Keratinocyte (primary cell): ENCODE results near the gene SDR39U1. TPM values are rescaled to one million over a fixed set of nuclear protein-coding genes. Genes with fewer than 3 reads are reported as not detected.

Experiments
- DNase-seq: peaks from one replicate; pipeline ENCODE4 v3.0.0-alpha.2; 2011; ENCODE audit warnings: low read depth, missing footprints, low spot score
- FAIRE-seq: peaks from 2 replicates; lab custom pipeline; 2011; peaks lifted over from hg19 to GRCh38; lab: Jason Lieb, UNC
- H2AFZ ChIP-seq: 2 replicates; pipeline ENCODE4 v1.6.0; 2012; ENCODE audit warnings: low read length, control low read depth, inconsistent platforms; ENCODE audit not compliant: control insufficient read depth
- H3K27ac ChIP-seq: 2 replicates; pipeline ENCODE4 v1.5.1; 2011; ENCODE audit warnings: low read length; ENCODE audit not compliant: control insufficient read depth, insufficient read depth
- H3K27me3 ChIP-seq: 3 replicates; pipeline ENCODE4 v1.6.0; 2011; ENCODE audit warnings: low read length; ENCODE audit not compliant: control insufficient read depth, insufficient read depth; ENCODE audit errors: extremely low read depth
- H3K36me3 ChIP-seq, 2 experiments: 2 replicates in 1 of 2; 3 replicates in 1 of 2; pipeline ENCODE4 v1.5.1; 2011; ENCODE audit warnings: low read length in 2 of 2, mild to moderate bottlenecking in 1 of 2; ENCODE audit not compliant: control insufficient read depth in 2 of 2, insufficient read depth in 2 of 2; ENCODE audit errors: extremely low read depth in 1 of 2
- H3K4me1 ChIP-seq: 3 replicates; pipeline ENCODE4 v1.5.1; 2011; ENCODE audit warnings: low read length; ENCODE audit not compliant: control insufficient read depth, insufficient read depth; ENCODE audit errors: extremely low read depth
- H3K4me2 ChIP-seq: 3 replicates; pipeline ENCODE4 v1.6.0; 2011; ENCODE audit warnings: low read depth, low read length; ENCODE audit not compliant: control insufficient read depth, insufficient read depth; ENCODE audit errors: extremely low read depth
- H3K4me3 ChIP-seq, 3 experiments: fragments of 200-600 bp in 1 of 3; sonication (generic) in 1 of 3; 2 replicates in 2 of 3; 3 replicates in 1 of 3; pipeline ENCODE4 v1.5.1; 2011 to 2016; ENCODE audit warnings: low read length in 3 of 3, mild to moderate bottlenecking in 3 of 3, control low read depth in 2 of 3, inconsistent platforms in 1 of 3, low read depth in 1 of 3, mixed read lengths in 1 of 3, mixed run types in 1 of 3, moderate library complexity in 1 of 3; ENCODE audit not compliant: control insufficient read depth in 2 of 3, insufficient read depth in 2 of 3; ENCODE audit errors: extremely low read depth in 1 of 3
- H3K79me2 ChIP-seq: 2 replicates; pipeline ENCODE4 v1.6.0; 2012; ENCODE audit warnings: low read length; ENCODE audit not compliant: control insufficient read depth, insufficient read depth
- H3K9ac ChIP-seq: 3 replicates; pipeline ENCODE4 v1.6.0; 2011; ENCODE audit warnings: low read length; ENCODE audit not compliant: control insufficient read depth, insufficient read depth; ENCODE audit errors: extremely low read depth
- H3K9me1 ChIP-seq: 3 replicates; pipeline ENCODE4 v1.6.0; 2011; ENCODE audit warnings: low read length; ENCODE audit not compliant: control insufficient read depth, insufficient read depth; ENCODE audit errors: extremely low read depth
- H3K9me3 ChIP-seq: 2 replicates; pipeline ENCODE4 v1.5.1; 2012; ENCODE audit warnings: low read depth, low read length; ENCODE audit not compliant: control insufficient read depth
- H4K20me1 ChIP-seq: 3 replicates; pipeline ENCODE4 v1.6.0; 2011; ENCODE audit warnings: low read length; ENCODE audit not compliant: control insufficient read depth, insufficient read depth; ENCODE audit errors: extremely low read depth
- CTCF ChIP-seq, 3 experiments: IDR thresholded peaks in 1 of 3; conservative IDR thresholded peaks in 1 of 3; optimal IDR thresholded peaks in 1 of 3; 2 replicates in 2 of 3; 3 replicates in 1 of 3; pipeline versions ENCODE3 to v1.5.1; 2011; ENCODE audit warnings: low read length in 3 of 3, mild to moderate bottlenecking in 3 of 3, moderate library complexity in 2 of 3, control low read depth in 1 of 3, inconsistent platforms in 1 of 3; ENCODE audit not compliant: insufficient read depth in 2 of 3; ENCODE audit errors: extremely low read depth in 1 of 3
- EZH2 ChIP-seq: IDR thresholded peaks from one replicate; pipeline ENCODE4 v1.6.1; 2012; ENCODE audit warnings: inconsistent platforms, mild to moderate bottlenecking, low read length, moderate library complexity
- dilution Hi-C: fragments of 300-500 bp; cut with MboI; formaldehyde crosslinking; loops from one replicate; pipeline ENCODE4 v1.7.0; 2020; ENCODE audit warnings: low sequenced_read_pairs; ENCODE audit not compliant: extremely low pct_ligation_motif_present
- polyA plus RNA-seq, 5 experiments: library from polyadenylated mRNA; depleted of rRNA in 3 of 5; stranded (reverse) in 3 of 5; stranded (forward) in 1 of 5; unstranded in 1 of 5; fragments of >200 nt; gene quantifications; 1 replicate in 1 of 5; 2 replicates in 3 of 5; 3 replicates in 1 of 5; pipeline versions ENCODE4 v1.2.1 to v1.2.3, GENCODE V29; 2011 to 2012; ENCODE audit warnings: missing spikeins in 2 of 5, low read depth in 1 of 5, low replicate concordance in 1 of 5

SDR39U1 gene
- polyA plus RNA-seq, 1 donor (not counting 4 experiments of a cell fraction or from before 2014, with no cell fraction given): 27.4 TPM

- Histone ChIP-seq H3K9me3 (no peaks in the 10 kb centered on the region), H3K4me1 (peaks cover 32% of the 10 kb centered on the region), H3K9me1 (no peaks in the 10 kb centered on the region), H3K4me2 (peak overlapping the region; percentile 48), H4K20me1 (no peaks in the 10 kb centered on the region), H3K79me2 (peaks cover 6% of the 10 kb centered on the region), H3K36me3 (no peaks in the 10 kb centered on the region), H3K4me3 (no peak overlapping the region), H3K27me3 (no peaks in the 10 kb centered on the region), H2AFZ (no peak overlapping the region), H3K27ac (no peak overlapping the region), H3K9ac (no peak overlapping the region)
- dilution Hi-C loops: no loop called here
- TF ChIP-seq EZH2 (no peak), CTCF (optimal IDR thresholded peaks at IDR 0.05 in 1 of 3, IDR thresholded peaks at IDR 0.05 in 1 of 3, conservative IDR thresholded peaks at IDR 0.05 in 1 of 3; ENCODE audit: extremely low read depth in 1 of 3, insufficient read depth in 2 of 3, low read length in 3 of 3) (no peak)
- FAIRE-seq (peak; percentile 36), DNase-seq (no peak)
These were observed 16.9 kb downstream of the SDR39U1 start for GRCh38 chr14:24425704-24426103.

- Histone ChIP-seq H3K9ac (no peak overlapping the region), H3K4me1 (peaks cover 42% of the 10 kb centered on the region), H3K9me3 (no peaks in the 10 kb centered on the region), H3K27ac (no peak overlapping the region), H3K4me2 (no peak overlapping the region), H3K79me2 (no peaks in the 10 kb centered on the region), H2AFZ (no peak overlapping the region), H4K20me1 (no peaks in the 10 kb centered on the region), H3K9me1 (peaks cover 2% of the 10 kb centered on the region), H3K27me3 (no peaks in the 10 kb centered on the region), H3K36me3 (no peaks in the 10 kb centered on the region), H3K4me3 (no peak overlapping the region)
- FAIRE-seq: no peak
- DNase-seq: no peak
- TF ChIP-seq CTCF (optimal IDR thresholded peaks at IDR 0.05 in 1 of 3, IDR thresholded peaks at IDR 0.05 in 1 of 3, conservative IDR thresholded peaks at IDR 0.05 in 1 of 3; ENCODE audit: extremely low read depth in 1 of 3, insufficient read depth in 2 of 3, low read length in 3 of 3): no peak
- TF ChIP-seq EZH2: no peak
- dilution Hi-C loops: no loop called here
These were observed 19.6 kb downstream of the SDR39U1 start for GRCh38 chr14:24422694-24423601.
